ENCODE results near the gene SNX24.

The SNX24 gene

DNA sequence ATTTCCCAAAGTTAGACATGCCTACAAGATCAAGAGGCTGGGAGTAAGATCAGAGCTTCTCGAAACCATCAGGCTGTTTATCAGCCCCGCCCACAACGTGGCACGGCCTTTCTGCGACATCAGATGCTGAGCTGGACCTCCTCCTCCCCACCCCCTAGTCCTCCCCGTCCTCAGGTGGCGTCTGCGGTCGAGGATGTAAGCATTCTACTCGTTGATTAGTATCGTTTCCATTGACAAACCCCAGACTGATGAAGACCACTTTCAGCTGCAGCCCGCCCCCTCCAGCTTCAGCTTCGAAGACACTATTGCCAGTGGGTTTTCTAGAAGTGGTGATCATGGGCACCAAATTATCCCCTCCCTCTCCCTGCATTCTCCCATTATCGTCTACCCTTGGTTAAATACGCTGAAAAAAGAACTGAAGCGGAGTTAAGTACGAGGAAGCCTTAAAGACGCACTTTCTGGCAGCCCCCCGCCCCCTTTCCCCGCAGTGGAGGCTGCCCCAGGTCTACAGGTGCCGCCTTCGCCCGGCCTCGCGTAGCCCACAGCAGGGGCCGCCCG lies 190.0 kb downstream of the SNX24 start:
- no peak for DNase-seq

DNA sequence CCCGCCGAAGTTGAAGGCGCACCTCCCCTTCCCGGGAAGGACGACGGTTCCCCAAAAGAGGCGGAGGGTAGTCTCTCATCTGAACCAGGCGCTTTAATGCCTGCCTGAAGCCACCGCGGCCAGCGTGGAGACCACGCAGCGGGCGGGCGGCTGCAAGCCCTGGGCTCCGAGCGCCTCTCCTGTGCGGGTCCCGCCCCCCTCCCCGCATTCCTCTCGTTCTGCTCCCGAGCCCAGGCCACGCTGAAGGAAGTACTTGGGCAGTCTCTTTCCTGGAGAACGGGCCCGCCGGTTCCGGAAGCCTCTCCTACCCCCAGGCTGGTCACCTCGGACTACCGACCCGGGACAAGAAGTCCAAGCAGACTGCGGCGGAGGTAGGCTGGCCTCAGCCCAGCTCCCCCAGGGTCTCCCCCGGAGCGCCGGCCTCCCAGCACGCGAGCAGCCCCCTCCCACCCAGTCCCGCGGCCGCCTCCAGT lies 190.5 kb downstream of the SNX24 start:
- DNase-seq = no peak

DNA sequence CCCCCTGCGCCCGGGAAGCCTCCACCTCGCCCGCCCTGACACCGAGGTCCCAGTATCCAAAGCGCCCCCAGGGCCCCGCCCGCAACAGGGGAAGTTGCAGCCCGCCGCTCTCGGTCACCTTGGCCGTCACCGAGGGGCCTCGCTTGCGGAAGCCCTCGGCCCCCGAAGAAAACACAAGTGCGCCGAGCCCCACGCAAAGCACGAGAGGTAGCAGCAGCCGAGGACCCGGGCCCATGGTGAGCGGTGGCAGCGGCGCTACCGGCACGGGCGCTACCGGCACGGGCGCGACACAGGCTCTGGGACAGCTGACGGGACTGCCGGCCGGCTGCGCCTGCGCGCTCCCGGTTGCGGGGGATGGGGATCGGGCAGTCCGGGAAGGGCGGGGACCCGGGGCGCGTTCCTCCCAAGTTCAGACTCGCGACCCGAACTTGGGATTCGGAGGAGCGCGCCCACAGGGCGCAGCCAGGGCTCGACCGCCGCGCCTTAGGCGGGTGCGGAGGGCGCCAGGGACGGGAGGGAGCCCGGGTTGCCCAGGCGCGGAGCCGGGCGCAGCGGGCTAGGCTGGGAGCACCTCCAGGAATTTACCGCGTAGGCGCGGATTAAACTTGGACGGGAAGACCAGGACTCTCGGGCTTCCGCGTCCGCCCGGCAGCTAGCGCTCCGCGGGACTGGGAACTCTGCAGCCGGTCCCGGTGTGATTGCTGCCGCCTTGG lies 191.1 kb downstream of the SNX24 start, which contains the start of gene PPIC:
Gene PPIC, minus strand, starts transcription at position 335 of the 713 bp plus-strand sequence. Its CDS starts 100 bp downstream, at position 235.
- DNase-seq = no peak

DNA sequence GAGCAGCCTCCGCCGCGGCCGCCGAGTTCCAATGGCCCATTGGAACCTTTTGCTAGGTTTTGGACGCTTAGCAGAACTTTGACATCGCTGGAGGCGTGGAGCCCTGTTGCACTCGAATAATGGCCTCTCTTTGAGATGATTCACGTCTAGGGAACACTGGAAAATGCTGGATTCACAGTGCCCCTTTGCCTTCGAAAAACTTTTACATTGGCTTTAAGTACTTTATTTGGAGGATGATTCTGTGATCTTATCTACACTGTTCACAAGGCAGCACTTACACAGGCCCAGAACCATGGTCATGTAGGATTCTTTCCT lies 191.6 kb downstream of the SNX24 start:
- no peak for DNase-seq

DNA sequence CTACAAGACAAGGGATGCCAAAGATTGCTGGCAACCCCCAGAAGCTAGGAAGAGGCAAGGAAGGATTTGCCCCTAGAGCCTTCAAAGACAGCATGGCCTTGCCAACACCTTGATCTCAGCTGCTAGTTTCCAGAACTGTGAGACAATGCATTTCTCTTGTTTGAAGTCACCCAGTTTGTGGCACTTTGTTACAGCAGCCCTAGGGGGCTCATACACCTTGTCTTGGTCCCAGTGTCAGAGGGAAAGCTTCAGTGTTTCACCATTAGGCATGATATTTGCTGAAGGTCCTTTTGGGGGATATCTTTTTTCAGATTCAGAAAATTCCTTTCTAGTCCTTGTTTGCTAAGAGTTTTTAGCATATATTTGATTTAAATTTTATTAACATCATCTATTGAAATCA lies 194.3 kb downstream of the SNX24 start:
- no peak for DNase-seq

DNA sequence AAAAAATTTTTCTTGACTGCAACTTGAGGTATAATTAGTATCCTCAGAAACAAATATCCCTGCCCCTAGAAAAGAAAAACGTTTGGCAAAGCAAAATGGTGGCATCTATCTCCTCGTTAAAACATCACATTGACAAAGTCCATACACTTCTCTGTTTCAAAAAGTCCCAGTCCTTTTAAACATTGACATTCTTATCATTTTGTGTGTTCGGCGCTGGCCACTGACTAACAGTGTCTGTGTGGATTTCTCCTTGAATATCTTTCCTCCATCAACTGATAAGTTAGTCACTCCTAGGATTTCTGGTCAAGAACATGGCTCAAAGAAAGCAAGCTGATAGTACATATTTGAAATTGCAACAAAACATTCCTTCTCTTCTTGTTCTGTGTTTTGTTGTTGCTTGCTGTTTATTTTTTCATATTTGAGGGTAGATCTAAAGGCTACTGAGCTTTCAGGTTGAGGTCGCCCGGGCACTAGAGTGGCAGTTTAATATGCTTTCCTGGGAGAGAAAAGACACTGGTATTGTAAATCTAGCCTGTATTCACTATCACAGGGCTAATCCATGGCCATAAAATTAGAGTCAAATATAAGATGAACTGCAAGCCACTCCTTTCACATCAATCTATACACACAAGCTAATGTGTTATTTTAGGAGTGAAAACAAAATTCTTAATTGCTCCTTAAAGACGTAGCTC lies 199.7 kb downstream of the SNX24 start:
- no peak for DNase-seq

DNA sequence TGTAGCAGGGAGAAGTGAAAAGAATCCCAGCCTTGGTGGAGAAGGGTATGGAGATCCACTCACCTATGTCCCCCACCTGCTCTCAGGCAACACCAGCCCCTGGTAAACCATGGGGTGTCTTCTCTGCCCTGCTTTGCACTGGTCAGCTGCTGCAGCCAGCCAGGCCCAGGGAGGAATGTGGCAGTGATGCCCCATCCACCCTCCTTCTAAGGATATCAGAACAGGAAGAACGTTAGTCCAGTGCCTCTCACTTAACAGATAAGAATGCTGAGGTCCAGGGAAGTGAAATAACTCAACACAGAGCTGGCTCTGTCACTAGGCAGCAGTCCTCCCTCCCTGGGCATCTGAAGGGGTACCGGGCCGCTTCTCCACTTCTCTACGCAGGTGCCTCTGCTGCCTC lies 200.8 kb downstream of the SNX24 start:
- no peak for DNase-seq

DNA sequence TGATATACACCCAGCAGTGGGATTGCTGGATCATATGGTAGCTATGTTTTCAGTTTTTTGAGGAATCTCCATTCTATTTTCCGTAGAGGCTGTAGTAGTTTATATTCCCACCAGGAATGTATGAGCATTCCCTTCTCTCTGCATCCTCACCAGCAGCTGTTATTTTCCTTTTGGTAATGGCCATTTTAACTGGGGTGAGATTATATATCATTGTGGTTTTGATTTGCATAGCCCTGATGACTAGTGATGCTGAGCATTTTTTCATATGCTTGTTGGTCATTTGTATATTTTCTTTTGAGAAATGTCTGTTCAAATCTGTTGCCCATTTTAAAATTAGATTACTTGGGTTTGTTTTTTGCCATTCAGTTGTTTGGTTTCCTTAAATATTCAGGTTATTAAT lies 202.3 kb downstream of the SNX24 start:
- DNase-seq = no peak

DNA sequence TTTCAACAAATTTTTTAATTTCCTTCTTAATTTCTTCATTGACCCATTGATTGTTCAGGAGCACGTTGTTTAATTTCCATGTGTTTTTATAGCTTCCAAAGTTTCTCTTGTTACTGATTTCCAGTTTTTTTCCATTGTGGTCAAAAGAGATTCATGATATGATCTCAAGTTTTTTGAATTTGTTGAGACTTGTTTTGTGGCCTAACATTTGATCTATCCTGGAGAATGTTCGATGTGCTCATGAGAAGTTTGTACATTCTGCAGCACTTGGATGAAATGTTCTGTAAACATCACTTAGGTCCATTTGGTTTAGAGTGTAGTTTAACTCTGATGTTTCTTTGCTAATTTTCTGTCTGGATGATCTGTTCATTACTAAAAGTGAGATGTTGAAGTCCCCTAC lies 205.8 kb downstream of the SNX24 start:
- no peak for DNase-seq
